Lung (tissue), 12 donors: ENCODE results near the gene RNF43. TPM values are rescaled to one million over a fixed set of nuclear protein-coding genes. Genes with fewer than 3 reads are reported as not detected.

Source experiments
- ATAC-seq: fragments of 200-7000 bp; cut with Tn5 transposase; one replicate; pipeline ENCODE4 v1.9.1; 2020; ENCODE audit warnings: moderate number of reproducible peaks; ENCODE audit not compliant: insufficient read depth, low FRiP score
- DNase-seq, 3 donors: peaks; one replicate each; pipeline ENCODE4 v3.0.0-alpha.2; 2013 to 2017
- H3K27ac ChIP-seq, 2 donors: one replicate each; pipeline ENCODE4 v1.5.1; 2013; ENCODE audit warnings: mild to moderate bottlenecking in 2 of 2, moderate library complexity in 2 of 2, control low read depth in 1 of 2, inconsistent platforms in 1 of 2, low read depth in 1 of 2, low read length in 1 of 2
- H3K27me3 ChIP-seq, 3 donors: one replicate each; pipeline ENCODE4 v1.5.1; 2013; ENCODE audit warnings: low read length in 2 of 3; ENCODE audit not compliant: control insufficient read depth in 3 of 3, insufficient read depth in 3 of 3
- H3K36me3 ChIP-seq, 4 donors: one replicate each; pipeline ENCODE4 v1.5.1; 2013; ENCODE audit warnings: low read length in 4 of 4, mild to moderate bottlenecking in 1 of 4, moderate library complexity in 1 of 4; ENCODE audit not compliant: control insufficient read depth in 4 of 4, insufficient read depth in 4 of 4
- H3K4me1 ChIP-seq, 5 donors: one replicate each; pipeline ENCODE4 v1.5.1; 2013; ENCODE audit warnings: low read length in 5 of 5, mild to moderate bottlenecking in 2 of 5, moderate library complexity in 1 of 5; ENCODE audit not compliant: control insufficient read depth in 5 of 5, insufficient read depth in 5 of 5
- H3K4me3 ChIP-seq: one replicate; pipeline ENCODE4 v1.5.1; 2013; ENCODE audit warnings: mild to moderate bottlenecking, control low read depth, moderate library complexity
- H3K9ac ChIP-seq, 2 donors: one replicate each; pipeline ENCODE4 v1.5.1; 2013; ENCODE audit warnings: low read length in 2 of 2, control low read depth in 1 of 2; ENCODE audit not compliant: insufficient read depth in 1 of 2
- H3K9me3 ChIP-seq, 4 donors: one replicate each; pipeline ENCODE4 v1.5.1; 2013; ENCODE audit warnings: low read length in 3 of 4, mild to moderate bottlenecking in 1 of 4, moderate library complexity in 1 of 4; ENCODE audit not compliant: control insufficient read depth in 4 of 4, insufficient read depth in 3 of 4
- WGBS, 2 donors: extraction: QIAGEN DNeasy Blood & Tissue Kit; methylation state at CpG; one replicate each; pipeline ENCODE4 v1.1.7; 2013; 5-methylcytosine and 5-hydroxymethylcytosine counted together
- polyA plus RNA-seq, 2 donors: library from polyadenylated mRNA; stranded (reverse); fragments of 200-250 nt; gene quantifications; one replicate each; pipeline ENCODE4 v1.2.1, GENCODE V29; 2013
- total RNA-seq, 2 donors: library from RNA; depleted of rRNA in 1 of 2; stranded (reverse); fragments of >200 nt in 1 of 2; gene quantifications; one replicate each; pipeline ENCODE4 v1.2.1, GENCODE V29; 2014 to 2021
- TF ChIP-seq, protein P1 (sequence below): IDR thresholded peaks from 2 replicates; pipeline ENCODE4 v1.5.1; 2012; ENCODE audit warnings: mild to moderate bottlenecking; ENCODE audit errors: control extremely low read depth, extremely low read depth
- donor health status: control.
- donor health status: control.
- donor health status: Bipolar disorder and iron deficiency.
- donor health status: healthy.
- donor health status: DM: yes; HTN: yes; CAD: no.

The RNF43 gene
- total and polyA plus RNA-seq, 4 donors: 3.7 to 32.9 (median 7.8) TPM

DNA sequence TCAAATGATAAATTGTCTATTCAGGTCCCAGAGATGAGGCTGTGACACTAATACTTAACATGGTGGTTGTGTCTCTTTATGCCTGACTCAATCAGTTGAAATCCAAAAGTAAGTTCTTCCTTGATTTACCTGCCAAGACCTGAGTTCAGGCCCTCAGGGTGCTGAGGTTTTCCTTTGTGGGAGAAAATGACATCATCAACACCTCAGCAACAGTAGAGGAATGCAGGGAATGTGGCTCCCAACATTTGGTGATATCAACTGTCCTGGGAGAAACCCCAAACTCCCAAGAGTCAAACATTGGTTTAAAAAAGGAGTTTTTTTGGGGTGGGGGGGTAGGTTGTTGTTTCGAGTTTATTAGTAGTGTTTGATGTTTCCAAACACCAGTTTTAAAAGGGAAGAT, 14.7 kb downstream of the RNF43 start:
- DNase-seq (no peak), ATAC-seq (no peak)
- Histone ChIP-seq H3K36me3 (no peaks in the 10 kb centered on the region), H3K4me3 (no peak overlapping the region), H3K4me1 (peaks cover 0 to 40% (median 0%) of the 10 kb centered on the region in 5 donors), H3K27ac (no peak overlapping the region), H3K27me3 (no peaks in the 10 kb centered on the region), H3K9me3 (no peaks in the 10 kb centered on the region), H3K9ac (no peak overlapping the region)
- WGBS, 2 donors: 78 to 81% methylated on average over 1 of the region's 1 CpG
- TF ChIP-seq, protein P1, sequence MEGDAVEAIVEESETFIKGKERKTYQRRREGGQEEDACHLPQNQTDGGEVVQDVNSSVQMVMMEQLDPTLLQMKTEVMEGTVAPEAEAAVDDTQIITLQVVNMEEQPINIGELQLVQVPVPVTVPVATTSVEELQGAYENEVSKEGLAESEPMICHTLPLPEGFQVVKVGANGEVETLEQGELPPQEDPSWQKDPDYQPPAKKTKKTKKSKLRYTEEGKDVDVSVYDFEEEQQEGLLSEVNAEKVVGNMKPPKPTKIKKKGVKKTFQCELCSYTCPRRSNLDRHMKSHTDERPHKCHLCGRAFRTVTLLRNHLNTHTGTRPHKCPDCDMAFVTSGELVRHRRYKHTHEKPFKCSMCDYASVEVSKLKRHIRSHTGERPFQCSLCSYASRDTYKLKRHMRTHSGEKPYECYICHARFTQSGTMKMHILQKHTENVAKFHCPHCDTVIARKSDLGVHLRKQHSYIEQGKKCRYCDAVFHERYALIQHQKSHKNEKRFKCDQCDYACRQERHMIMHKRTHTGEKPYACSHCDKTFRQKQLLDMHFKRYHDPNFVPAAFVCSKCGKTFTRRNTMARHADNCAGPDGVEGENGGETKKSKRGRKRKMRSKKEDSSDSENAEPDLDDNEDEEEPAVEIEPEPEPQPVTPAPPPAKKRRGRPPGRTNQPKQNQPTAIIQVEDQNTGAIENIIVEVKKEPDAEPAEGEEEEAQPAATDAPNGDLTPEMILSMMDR: no peak

DNA sequence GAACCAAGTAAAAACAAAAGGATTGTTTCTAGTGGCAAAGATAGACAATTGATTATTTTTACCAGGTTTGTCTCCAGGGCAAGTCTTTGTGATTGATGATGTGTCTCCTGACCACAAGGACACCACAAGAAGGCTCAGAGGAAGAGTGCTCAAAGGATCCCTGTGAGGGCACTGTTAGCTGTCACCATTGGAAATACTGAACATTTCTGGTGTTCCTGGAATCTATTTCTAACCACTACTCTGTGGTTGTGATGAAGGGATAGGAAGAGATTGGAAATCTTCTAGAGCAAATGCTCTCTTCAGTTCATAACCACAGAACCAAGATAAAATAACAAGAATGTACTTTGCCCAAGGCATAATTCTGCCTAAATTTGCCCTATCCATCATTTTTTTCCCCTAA, 15.3 kb downstream of the RNF43 start:
- H3K9ac ChIP-seq: peak overlapping the region in 1 of 2 donors; percentile 5
- peaks cover 0 to 40% (median 0%) of the 10 kb centered on the region in 5 donors for H3K4me1 ChIP-seq
- no peaks in the 10 kb centered on the region for H3K27me3 ChIP-seq
- H3K9me3 ChIP-seq: no peaks in the 10 kb centered on the region
- no peak overlapping the region for H3K27ac ChIP-seq
- DNase-seq: no peak
- TF ChIP-seq, protein P1: no peak
- ATAC-seq: no peak
- no peak overlapping the region for H3K4me3 ChIP-seq
- no peaks in the 10 kb centered on the region for H3K36me3 ChIP-seq

DNA sequence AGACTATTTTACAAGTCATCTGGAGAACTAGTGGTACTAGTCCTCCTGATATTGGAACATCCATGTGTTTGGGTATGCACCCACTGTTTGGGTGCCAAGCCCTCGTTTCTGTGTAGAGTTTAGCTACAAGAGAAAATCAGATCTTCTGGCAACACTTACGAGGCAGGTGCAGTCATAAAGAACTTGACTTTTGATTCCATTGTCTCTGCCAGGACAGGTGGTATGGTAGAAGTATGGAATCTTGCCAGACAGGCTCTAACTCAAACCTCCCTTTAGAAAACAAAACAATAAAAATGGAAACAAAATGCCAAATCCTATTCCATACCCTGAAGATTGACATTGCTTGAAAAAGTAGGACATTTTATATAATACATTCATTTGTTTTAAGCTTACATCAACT, 16.0 kb downstream of the RNF43 start:
- DNase-seq: no peak
- H3K4me1 ChIP-seq: peaks cover 0 to 42% (median 0%) of the 10 kb centered on the region in 5 donors
- 57 to 72% methylated on average over 2 of the region's 2 CpGs for WGBS, 2 donors
- H3K36me3 ChIP-seq: no peaks in the 10 kb centered on the region
- H3K4me3 ChIP-seq: no peak overlapping the region
- ATAC-seq: no peak
- no peaks in the 10 kb centered on the region for H3K9me3 ChIP-seq
- no peak overlapping the region for H3K27ac ChIP-seq
- H3K27me3 ChIP-seq: no peaks in the 10 kb centered on the region
- TF ChIP-seq, protein P1: no peak
- H3K9ac ChIP-seq: no peak overlapping the region

DNA sequence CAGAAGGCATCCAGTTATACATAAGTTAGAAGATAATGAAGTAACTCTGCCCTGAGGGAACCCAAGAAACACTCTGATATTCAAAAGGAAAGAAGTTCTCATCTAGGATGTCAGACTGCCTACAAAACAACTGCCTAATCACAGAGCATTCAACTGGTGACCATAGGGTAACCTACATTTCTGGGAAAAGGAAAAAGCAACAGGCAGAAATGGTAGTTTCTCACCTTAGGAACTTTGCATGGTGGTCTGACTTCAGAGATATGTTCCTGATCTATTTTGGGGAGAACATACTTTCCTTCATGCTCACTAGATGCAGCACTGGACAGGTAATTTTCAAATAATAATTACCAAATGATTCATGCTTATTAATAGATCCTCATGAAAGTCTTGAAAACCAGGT, 16.5 kb downstream of the RNF43 start:
- no peak overlapping the region for H3K9ac ChIP-seq
- no peak for ATAC-seq

More for the DNA sequence above, 16.5 kb downstream of the RNF43 start:
- H3K27me3 ChIP-seq: no peaks in the 10 kb centered on the region
- DNase-seq: no peak
- peaks cover 0 to 43% (median 0%) of the 10 kb centered on the region in 5 donors for H3K4me1 ChIP-seq
- H3K27ac ChIP-seq: no peak overlapping the region
- TF ChIP-seq, protein P1: no peak
- no peak overlapping the region for H3K4me3 ChIP-seq
- H3K36me3 ChIP-seq: no peaks in the 10 kb centered on the region
- no peaks in the 10 kb centered on the region for H3K9me3 ChIP-seq
